Caco-2 (cell line): ENCODE measurements around the gene PTPN14. TPM values are rescaled to one million over a fixed set of nuclear protein-coding genes. Genes with fewer than 3 reads are reported as not detected.
A peak's percentile ranks its signal among the peaks of the same experiment; 100 is the strongest.

Experiments
- BruUV-seq: library from RNA; stranded (reverse); fragments of 400-500 nt; replicated peaks from 2 replicates; lab custom pipeline; 2021; lab: Mats Ljungman, UMichigan
- CTCF ChIA-PET: fragments of 300-600 bp; sonication (Branson Sonifier 250); formaldehyde crosslinking; loops from one replicate; lab custom pipeline; 2022; ENCODE audit warnings: antibody characterized with exemption; lab: Charles Lee
- POLR2A ChIA-PET: fragments of 300-600 bp; sonication (Branson Sonifier 250); formaldehyde crosslinking; loops from one replicate; lab custom pipeline; 2022; ENCODE audit warnings: antibody characterized with exemption; lab: Charles Lee
- DNase-seq, 2 experiments: peaks; one replicate each; pipeline versions ENCODE4 v3.0.0 to v3.0.0-alpha.2; 2020 to 2022
- H3K27me3 ChIP-seq: replicated peaks from 2 replicates; pipeline ENCODE4 v1.6.0; 2011; ENCODE audit warnings: low read length; ENCODE audit not compliant: control insufficient read depth, insufficient read depth
- H3K36me3 ChIP-seq: 2 replicates; pipeline ENCODE4 v1.5.1; 2011; ENCODE audit warnings: low read length; ENCODE audit not compliant: control insufficient read depth, insufficient read depth
- H3K4me1 ChIP-seq: fragments of 250-450 bp; sonication (Bioruptor Pico); 2 replicates; pipeline ENCODE4 v1.5.1; 2020; ENCODE audit warnings: mild to moderate bottlenecking
- H3K4me3 ChIP-seq: 2 replicates; pipeline ENCODE4 v1.5.1; 2011; ENCODE audit warnings: low read depth, mild to moderate bottlenecking, control low read depth, low read length
- H3K9me3 ChIP-seq: fragments of 250-450 bp; sonication (Bioruptor Pico); 2 replicates; pipeline ENCODE4 v1.5.1; 2020; ENCODE audit warnings: mild to moderate bottlenecking, moderate library complexity
- H3K27ac Mint-ChIP-seq: one replicate; pipeline ENCODE4 v1.8.0; 2022; ENCODE audit warnings: mixed read lengths; ENCODE audit not compliant: unreplicated experiment
- H3K27me3 Mint-ChIP-seq: one replicate; pipeline ENCODE4 v1.8.0; 2022; ENCODE audit warnings: mixed read lengths; ENCODE audit not compliant: insufficient read depth, unreplicated experiment
- H3K36me3 Mint-ChIP-seq: one replicate; pipeline ENCODE4 v1.8.0; 2022; ENCODE audit warnings: mild to moderate bottlenecking, mixed read lengths; ENCODE audit not compliant: insufficient read depth, unreplicated experiment
- H3K4me1 Mint-ChIP-seq: one replicate; pipeline ENCODE4 v1.8.0; 2022; ENCODE audit warnings: low read depth, mixed read lengths; ENCODE audit not compliant: unreplicated experiment
- H3K4me3 Mint-ChIP-seq: one replicate; pipeline ENCODE4 v1.8.0; 2022; ENCODE audit warnings: mild to moderate bottlenecking, moderate library complexity, mixed read lengths; ENCODE audit not compliant: unreplicated experiment
- H3K9me3 Mint-ChIP-seq: one replicate; pipeline ENCODE4 v1.8.0; 2022; ENCODE audit warnings: mixed read lengths; ENCODE audit not compliant: unreplicated experiment
- intact Hi-C: fragments of 100-400 bp; cut with micrococcal nuclease; formaldehyde crosslinking; loops from one replicate; pipeline ENCODE4 v1.10.0; 2022; ENCODE audit not compliant: unreplicated experiment
- total RNA-seq: library from RNA; stranded (reverse); gene quantifications from 2 replicates; pipeline ENCODE4 v1.2.3, GENCODE V29; 2022
- TF ChIP-seq, protein P1 (sequence below), 2 experiments: fragments of 200-600 bp in 1 of 2; IDR thresholded peaks; 1 replicate in 1 of 2; 2 replicates in 1 of 2; pipeline versions ENCODE4 v1.5.1 to v1.8.0; 2011 to 2022; ENCODE audit warnings: antibody characterized with exemption in 1 of 2, control low read depth in 1 of 2, inconsistent platforms in 1 of 2, low read depth in 1 of 2, low read length in 1 of 2, mild to moderate bottlenecking in 1 of 2, moderate library complexity in 1 of 2; ENCODE audit not compliant: insufficient read depth in 1 of 2, severe bottlenecking in 1 of 2, unreplicated experiment in 1 of 2

PTPN14 gene
- total RNA-seq, 1 experiment from 2014 or later, result 103 TPM

DNA sequence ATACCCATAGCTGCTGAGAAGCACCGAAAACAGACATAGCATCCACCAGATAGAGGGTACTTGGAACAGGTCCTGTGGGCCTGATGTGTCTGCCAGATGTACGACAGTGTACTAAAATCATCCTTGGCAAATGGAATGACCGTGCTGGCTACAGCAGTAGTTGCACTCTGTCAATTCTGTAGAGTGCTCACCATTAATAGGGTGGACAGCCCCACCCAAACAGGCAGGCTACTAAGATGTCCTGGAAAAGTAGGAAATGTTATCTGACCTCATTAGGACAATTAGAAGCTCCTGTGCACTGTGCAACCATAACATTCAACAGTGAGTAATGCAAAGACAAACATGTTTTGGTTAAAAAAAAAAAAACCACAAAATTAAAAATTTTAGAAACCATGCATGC is 106.2 kb downstream of the PTPN14 start:
- Mint-ChIP-seq H3K4me1 (peaks cover 61% of the 10 kb centered on the region), H3K36me3 (peaks cover 70% of the 10 kb centered on the region), H3K9me3 (no peaks in the 10 kb centered on the region), H3K27me3 (no peaks in the 10 kb centered on the region), H3K4me3 (peak overlapping the region; percentile 11), H3K27ac (peak overlapping the region; percentile 79)
- no TSS peak for BruUV-seq
- TF ChIP-seq, protein P1, sequence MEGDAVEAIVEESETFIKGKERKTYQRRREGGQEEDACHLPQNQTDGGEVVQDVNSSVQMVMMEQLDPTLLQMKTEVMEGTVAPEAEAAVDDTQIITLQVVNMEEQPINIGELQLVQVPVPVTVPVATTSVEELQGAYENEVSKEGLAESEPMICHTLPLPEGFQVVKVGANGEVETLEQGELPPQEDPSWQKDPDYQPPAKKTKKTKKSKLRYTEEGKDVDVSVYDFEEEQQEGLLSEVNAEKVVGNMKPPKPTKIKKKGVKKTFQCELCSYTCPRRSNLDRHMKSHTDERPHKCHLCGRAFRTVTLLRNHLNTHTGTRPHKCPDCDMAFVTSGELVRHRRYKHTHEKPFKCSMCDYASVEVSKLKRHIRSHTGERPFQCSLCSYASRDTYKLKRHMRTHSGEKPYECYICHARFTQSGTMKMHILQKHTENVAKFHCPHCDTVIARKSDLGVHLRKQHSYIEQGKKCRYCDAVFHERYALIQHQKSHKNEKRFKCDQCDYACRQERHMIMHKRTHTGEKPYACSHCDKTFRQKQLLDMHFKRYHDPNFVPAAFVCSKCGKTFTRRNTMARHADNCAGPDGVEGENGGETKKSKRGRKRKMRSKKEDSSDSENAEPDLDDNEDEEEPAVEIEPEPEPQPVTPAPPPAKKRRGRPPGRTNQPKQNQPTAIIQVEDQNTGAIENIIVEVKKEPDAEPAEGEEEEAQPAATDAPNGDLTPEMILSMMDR (IDR thresholded peaks at IDR 0.05; ENCODE audit: insufficient read depth in 1 of 2, low read depth in 1 of 2, low read length in 1 of 2, severe bottlenecking in 1 of 2, unreplicated experiment in 1 of 2), result no peak
- peaks cover 75% of the 10 kb centered on the region for H3K4me1 ChIP-seq
- H3K4me3 ChIP-seq, result no peak overlapping the region
- H3K9me3 ChIP-seq, result no peaks in the 10 kb centered on the region
- no peak for DNase-seq
- ChIA-PET POLR2A (no interaction called here), CTCF (no interaction called here)
- intact Hi-C loops, result no loop called here
- no peaks in the 10 kb centered on the region; the same call in 1 of the 2 replicates for H3K36me3 ChIP-seq
- no peaks in the 10 kb centered on the region for H3K27me3 ChIP-seq

DNA sequence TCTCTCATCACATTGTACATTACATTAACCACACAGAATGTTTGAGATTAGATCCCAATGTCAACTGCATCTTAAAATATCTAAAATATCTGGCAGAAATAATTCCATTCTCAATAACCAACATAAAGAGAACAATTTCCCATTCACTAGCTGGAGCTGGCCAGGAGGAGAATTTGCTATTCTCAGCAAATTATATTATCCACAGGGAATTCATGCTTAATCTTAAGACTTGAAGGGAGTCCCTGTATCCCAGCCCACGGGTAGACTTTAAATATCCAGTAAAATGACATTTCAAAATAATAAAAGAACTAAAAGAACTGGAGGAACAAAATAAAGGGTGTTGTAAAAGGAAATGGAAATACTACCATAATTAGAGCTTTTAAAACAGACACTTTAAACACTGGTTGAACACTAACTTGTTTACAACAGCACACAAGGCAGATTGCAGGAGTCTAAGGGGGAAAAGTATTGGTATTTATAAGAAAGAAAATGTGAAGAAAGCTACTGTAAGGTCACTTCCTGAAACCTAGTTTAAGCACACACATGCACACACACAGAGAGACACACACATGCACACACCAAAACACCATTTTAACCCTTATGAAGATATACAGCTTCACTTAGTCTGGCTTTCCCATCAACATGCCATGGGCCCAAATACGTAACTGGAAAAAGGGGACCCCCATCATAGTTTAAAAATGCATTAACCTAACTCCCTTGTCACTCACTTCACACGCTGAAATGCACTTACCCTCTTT is 107.0 kb downstream of the PTPN14 start:
- TF ChIP-seq, protein P1 (IDR thresholded peaks at IDR 0.05; ENCODE audit: insufficient read depth in 1 of 2, low read depth in 1 of 2, low read length in 1 of 2, severe bottlenecking in 1 of 2, unreplicated experiment in 1 of 2), result no peak

DNA sequence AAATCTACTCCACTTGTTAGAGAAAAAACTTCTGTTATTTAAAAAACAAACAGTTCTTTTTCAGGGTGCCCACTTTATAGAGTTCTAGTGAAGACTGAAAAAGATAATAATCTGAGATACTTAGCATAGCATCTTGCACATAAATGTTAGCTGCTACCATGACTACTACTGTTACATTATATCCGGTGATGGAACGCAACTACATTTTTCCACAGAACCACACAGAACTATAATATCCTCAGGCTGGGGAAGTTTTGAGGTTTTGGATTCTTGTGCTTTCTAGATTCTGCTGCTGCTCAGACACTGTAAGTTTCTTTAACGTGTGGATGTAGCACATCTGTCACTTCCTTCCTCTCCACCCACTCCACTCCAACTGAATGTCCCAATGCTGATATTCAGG is 110.3 kb downstream of the PTPN14 start:
- Histone ChIP-seq H3K4me1 (peaks cover 77% of the 10 kb centered on the region), H3K27me3 (no peaks in the 10 kb centered on the region), H3K9me3 (no peaks in the 10 kb centered on the region), H3K4me3 (no peak overlapping the region), H3K36me3 (no peaks in the 10 kb centered on the region; the same call in 1 of the 2 replicates)
- H3K36me3 Mint-ChIP-seq, result peaks cover 51% of the 10 kb centered on the region
- H3K27me3 Mint-ChIP-seq, result no peaks in the 10 kb centered on the region
- ChIA-PET CTCF (no interaction called here), POLR2A (interaction anchor here (1.0 kb wide), 1 partner anchor 110 kb away, joined by 3 read pairs; the partner anchor contains the start of gene PTPN14)
- DNase-seq, result no peak
- BruUV-seq, result no TSS peak
- H3K9me3 Mint-ChIP-seq, result no peaks in the 10 kb centered on the region
- H3K27ac Mint-ChIP-seq, result peak overlapping the region; percentile 63
- H3K4me1 Mint-ChIP-seq, result peaks cover 74% of the 10 kb centered on the region
- TF ChIP-seq, protein P1 (IDR thresholded peaks at IDR 0.05; ENCODE audit: insufficient read depth in 1 of 2, low read depth in 1 of 2, low read length in 1 of 2, severe bottlenecking in 1 of 2, unreplicated experiment in 1 of 2), result no peak
- intact Hi-C loops, result no loop called here
- H3K4me3 Mint-ChIP-seq, result peak overlapping the region; percentile 19

More for the DNA sequence above, 107.0 kb downstream of the PTPN14 start:
- no peaks in the 10 kb centered on the region for H3K27me3 Mint-ChIP-seq
- no TSS peak for BruUV-seq
- peak overlapping the region; percentile 79 for H3K27ac Mint-ChIP-seq
- ChIA-PET POLR2A (no interaction called here), CTCF (no interaction called here)
- H3K36me3 Mint-ChIP-seq, result peaks cover 67% of the 10 kb centered on the region
- Histone ChIP-seq H3K9me3 (no peaks in the 10 kb centered on the region), H3K4me1 (peaks cover 83% of the 10 kb centered on the region), H3K36me3 (no peaks in the 10 kb centered on the region; the same call in 1 of the 2 replicates), H3K27me3 (no peaks in the 10 kb centered on the region), H3K4me3 (no peak overlapping the region)
- intact Hi-C loops, result no loop called here
- peaks cover 69% of the 10 kb centered on the region for H3K4me1 Mint-ChIP-seq
- no peak for DNase-seq
- H3K9me3 Mint-ChIP-seq, result no peaks in the 10 kb centered on the region
- H3K4me3 Mint-ChIP-seq, result no peak overlapping the region
